GM21723 (cell line): Measurements from ENCODE around the gene NAALAD2.
"Not testable (repeated sequence)": the region's sequence is repeated elsewhere in the genome, so short reads cannot be mapped to it uniquely, and the experiment has no call there.

ENCODE experiments used
- ATAC-seq: cut with Tn5 transposase; IDR thresholded peaks from one replicate; pipeline ENCODE4 v1.9.1; 2021; ENCODE audit warnings: mild to moderate bottlenecking, moderate library complexity; ENCODE audit not compliant: unreplicated experiment

Gene NAALAD2

GRCh38 chr11:90134478-90135003 lies at the start of gene NAALAD2:
Gene NAALAD2, plus strand, starts transcription at chr11:90134663. Its CDS starts 96 bp downstream, at chr11:90134759.
- peak; percentile 66 for ATAC-seq

- not testable (repeated sequence) for ATAC-seq
Measured at GRCh38 chr11:90085650-90086049, 48.8 kb upstream of the NAALAD2 start, which contains the start of gene UBTFL1. Gene UBTFL1, plus strand, starts transcription at chr11:90085950. Its CDS starts 0 bp downstream, at chr11:90085950.

- ATAC-seq, result not testable (repeated sequence)
Measured at GRCh38 chr11:90088731-90089130, 45.7 kb upstream of the NAALAD2 start.

- ATAC-seq, result not testable (repeated sequence)
Measured at GRCh38 chr11:90095230-90095924, 39.1 kb upstream of the NAALAD2 start.

GRCh38 chr11:90098261-90098660 lies 36.2 kb upstream of the NAALAD2 start:
- not testable (repeated sequence) for ATAC-seq

GRCh38 chr11:90100431-90100830 lies 34.0 kb upstream of the NAALAD2 start:
- no peak for ATAC-seq

GRCh38 chr11:90113541-90113940 lies 20.9 kb upstream of the NAALAD2 start:
- ATAC-seq, result no peak

- ATAC-seq, result no peak
Measured at GRCh38 chr11:90120191-90120590, 14.3 kb upstream of the NAALAD2 start.

- no peak for ATAC-seq
Measured at GRCh38 chr11:90124371-90124770, 10.1 kb upstream of the NAALAD2 start.

- ATAC-seq, result no peak
Measured at GRCh38 chr11:90124946-90125345, 9.5 kb upstream of the NAALAD2 start.

- ATAC-seq, result no peak
Measured at GRCh38 chr11:90133560-90134477, 644 bp upstream of the NAALAD2 start.

- ATAC-seq, result peak; percentile 10
Measured at GRCh38 chr11:90135016-90135415, 553 bp downstream of the NAALAD2 start.

- ATAC-seq, result no peak
Measured at GRCh38 chr11:90148900-90149299, 14.4 kb downstream of the NAALAD2 start.

- ATAC-seq, result not testable (repeated sequence)
Measured at GRCh38 chr11:90166982-90167573, 32.6 kb downstream of the NAALAD2 start.

- ATAC-seq, result not testable (repeated sequence)
Measured at GRCh38 chr11:90167704-90168103, 33.2 kb downstream of the NAALAD2 start.

GRCh38 chr11:90168571-90168970 lies 34.1 kb downstream of the NAALAD2 start:
- no peak for ATAC-seq

- ATAC-seq, result no peak
Measured at GRCh38 chr11:90171359-90171758, 36.9 kb downstream of the NAALAD2 start.

- ATAC-seq, result no peak
Measured at GRCh38 chr11:90176069-90176468, 41.6 kb downstream of the NAALAD2 start.

GRCh38 chr11:90178751-90179150 lies 44.3 kb downstream of the NAALAD2 start:
- ATAC-seq, result no peak

- ATAC-seq, result no peak
Measured at GRCh38 chr11:90179923-90180322, 45.5 kb downstream of the NAALAD2 start.

- ATAC-seq, result no peak
Measured at GRCh38 chr11:90187839-90188238, 53.4 kb downstream of the NAALAD2 start.
